ENCODE measurements around the gene B3GALT6. TPM values are rescaled to one million over a fixed set of nuclear protein-coding genes. Genes with fewer than 3 reads are reported as not detected.
A peak's percentile ranks its signal among the peaks of the same experiment; 100 is the strongest.

B3GALT6 gene
- total RNA-seq, 1 experiment from 2014 or later = 27.1 TPM

GRCh38 chr1:1272341-1273208, 40.5 kb downstream of the B3GALT6 start:
- peaks cover 21% of the 10 kb centered on the region for H3K79me1 ChIP-seq (ENCODE audit: insufficient read depth, low read depth, low read length, poor library complexity, severe bottlenecking)
- no peak for TF ChIP-seq CTCF (conservative IDR thresholded peaks at IDR 0.05)
- H3K4me2 ChIP-seq (ENCODE audit: insufficient read depth, insufficient read length, low read length) = peak overlapping the region; percentile 59
- H2BK12ac ChIP-seq (ENCODE audit: insufficient read length, low read depth, low read length) = no peak overlapping the region
- Mint-ChIP-seq H3K9me3 (no peaks in the 10 kb centered on the region; a peak in 1 of 5 replicates), H3K27ac (peak overlapping the region; percentile 35 to 86 (median 76); a peak in 5 of 7 replicates), H3K36me3 (ENCODE audit: insufficient read depth in 1 of 3, low read depth in 3 of 3) (peaks cover 16 to 34% (median 29%) of the 10 kb centered on the region in 3 experiments; a peak in 6 of 7 replicates), H3K4me1 (peaks cover 28 to 32% of the 10 kb centered on the region in 2 experiments), H3K4me3 (peak overlapping the region; percentile 85 to 91), H3K27me3 (ENCODE audit: low read depth) (peaks cover 2% of the 10 kb centered on the region; the same call in 1 of the 2 replicates)
- H3K79me2 ChIP-seq (ENCODE audit: insufficient read depth, low read length) = peaks cover 25% of the 10 kb centered on the region; the same call in 1 of the 2 replicates
- WGBS (ENCODE audit: extremely low coverage, insufficient read length, low lambda C conversion rate) = no CpG with 5 or more reads among the region's 43 CpGs
- no peak overlapping the region for H2BK120ac ChIP-seq (ENCODE audit: low read depth, low read length, poor library complexity, severe bottlenecking)
- H2BK15ac ChIP-seq (ENCODE audit: low read depth, low read length) = no peak overlapping the region
- no peak for DNase-seq
- no peak overlapping the region for H2AFZ ChIP-seq (ENCODE audit: low read length)
- H4K5ac ChIP-seq (ENCODE audit: insufficient read length, low read depth, low read length) = no peak overlapping the region
- H3K27me3 ChIP-seq (ENCODE audit: insufficient read depth, low read length) = no peaks in the 10 kb centered on the region
- H3K18ac ChIP-seq (ENCODE audit: insufficient read length, low read depth, low read length) = no peak overlapping the region
- H3K9ac ChIP-seq (ENCODE audit: extremely low read depth, insufficient read length, low read length) = peak overlapping the region; percentile 77
- no peak overlapping the region for H3K23ac ChIP-seq (ENCODE audit: insufficient read length, low read depth, low read length)
- H3K23me2 ChIP-seq (ENCODE audit: insufficient read length, low read depth, low read length, poor library complexity, severe bottlenecking) = peaks cover 14% of the 10 kb centered on the region
- H3T11ph ChIP-seq (ENCODE audit: low read length) = no peak overlapping the region
- H3K4me1 ChIP-seq (ENCODE audit: insufficient read depth, low read length) = peaks cover 5% of the 10 kb centered on the region; the same call in 1 of the 2 replicates
- H3K14ac ChIP-seq (ENCODE audit: insufficient read depth, low read length) = no peak overlapping the region; the same call in 1 of the 2 replicates
- peaks cover 2% of the 10 kb centered on the region for H4K20me1 ChIP-seq (ENCODE audit: control insufficient read depth, insufficient read depth, insufficient read length)
- no peak overlapping the region for H3K56ac ChIP-seq (ENCODE audit: insufficient read length, low read depth, low read length)
- no peak overlapping the region for H3K27ac ChIP-seq (ENCODE audit: insufficient read length, low read depth, low read length)
- no peaks in the 10 kb centered on the region for H3K9me3 ChIP-seq (ENCODE audit: control insufficient read depth, low read depth, low read length)
- no peak overlapping the region for H2AK5ac ChIP-seq (ENCODE audit: insufficient read length, low read length)
- no peak overlapping the region for H2BK5ac ChIP-seq (ENCODE audit: insufficient read length, low read length)
- H2BK20ac ChIP-seq (ENCODE audit: low read depth, low read length, poor library complexity, severe bottlenecking) = no peak overlapping the region
- H4K91ac ChIP-seq (ENCODE audit: insufficient read length, low read depth, low read length) = no peak overlapping the region
- no peak overlapping the region for H4K8ac ChIP-seq (replicated peaks; ENCODE audit: insufficient read length, low read depth, low read length)
- no peak overlapping the region for H3K4ac ChIP-seq (ENCODE audit: low read depth, low read length)

Data from H9 (cell line).